ACHN (cell line): ENCODE measurements around the gene PRLHR.

Experiments
- DNase-seq: peaks from one replicate; pipeline ENCODE4 v3.0.0-alpha.2; 2015
- in situ Hi-C: cut with HindIII; loops from 2 replicates; pipeline ENCODE4 v1.10.0; 2017; ENCODE audit warnings: low sequenced_read_pairs, low pct_ligation_motif_present, low pct_unique_long_range_greater_than_20kb

The PRLHR gene

GRCh38 chr10:118592675-118593330 lies 2.6 kb downstream of the PRLHR start:
- in situ Hi-C loops, result no loop called here

GRCh38 chr10:118590334-118590733 lies 5.1 kb downstream of the PRLHR start:
- DNase-seq, result peak; percentile 9
- in situ Hi-C loops, result no loop called here

More at GRCh38 chr10:118592675-118593330, 2.6 kb downstream of the PRLHR start:
- DNase-seq, result no peak

- in situ Hi-C loops, result no loop called here
- DNase-seq, result no peak
These were observed 7.4 kb downstream of the PRLHR start for GRCh38 chr10:118587881-118588651.

- in situ Hi-C loops, result no loop called here
- DNase-seq, result no peak
These were observed 8.5 kb downstream of the PRLHR start for GRCh38 chr10:118586911-118587310.

- in situ Hi-C loops, result no loop called here
- no peak for DNase-seq
These were observed 9.7 kb downstream of the PRLHR start for GRCh38 chr10:118585794-118586193.

- in situ Hi-C loops, result no loop called here
- DNase-seq, result no peak
These were observed 10.2 kb downstream of the PRLHR start for GRCh38 chr10:118585234-118585633.

GRCh38 chr10:118584181-118584954 lies 11.1 kb downstream of the PRLHR start:
- in situ Hi-C loops, result no loop called here
- peak; percentile 74 for DNase-seq

GRCh38 chr10:118583611-118584010 lies 11.8 kb downstream of the PRLHR start:
- in situ Hi-C loops, result no loop called here
- DNase-seq, result no peak

GRCh38 chr10:118582511-118582910 lies 12.9 kb downstream of the PRLHR start:
- in situ Hi-C loops, result no loop called here
- DNase-seq, result no peak

- no peak for DNase-seq
- in situ Hi-C loops, result no loop called here
These were observed 14.1 kb downstream of the PRLHR start for GRCh38 chr10:118581340-118581739.

GRCh38 chr10:118580702-118581101 lies 14.7 kb downstream of the PRLHR start:
- DNase-seq, result no peak
- in situ Hi-C loops, result no loop called here

GRCh38 chr10:118573512-118573911 lies 21.9 kb downstream of the PRLHR start:
- DNase-seq, result no peak
- in situ Hi-C loops, result no loop called here

GRCh38 chr10:118572256-118573041 lies 23.0 kb downstream of the PRLHR start:
- in situ Hi-C loops, result no loop called here
- no peak for DNase-seq

- in situ Hi-C loops, result no loop called here
- DNase-seq, result no peak
These were observed 24.3 kb downstream of the PRLHR start for GRCh38 chr10:118571123-118571522.

GRCh38 chr10:118570591-118570990 lies 24.9 kb downstream of the PRLHR start:
- in situ Hi-C loops, result no loop called here
- DNase-seq, result no peak

- no peak for DNase-seq
- in situ Hi-C loops, result no loop called here
These were observed 25.6 kb downstream of the PRLHR start for GRCh38 chr10:118569882-118570252.

- DNase-seq, result no peak
- in situ Hi-C loops, result no loop called here
These were observed 26.1 kb downstream of the PRLHR start for GRCh38 chr10:118569241-118569881.

- in situ Hi-C loops, result no loop called here
- DNase-seq, result peak; percentile 77
These were observed 27.1 kb downstream of the PRLHR start for GRCh38 chr10:118568327-118568848.
